Epithelial cell of alveolus of lung (primary cell): ENCODE data around the gene WDR47. TPM values are rescaled to one million over a fixed set of nuclear protein-coding genes. Genes with fewer than 3 reads are reported as not detected.

Experiments used
- total RNA-seq: library from RNA; depleted of rRNA; stranded (reverse); fragments of >200 nt; gene quantifications from 2 replicates; pipeline ENCODE4 v1.2.1, GENCODE V29; 2015

The WDR47 gene
- 7.7 and 10.2 TPM in 2 replicates for total RNA-seq

GRCh38 chr1:109041621-109042468, at the start of gene WDR47:
TSS of gene WDR47 (minus strand) at chr1:109042102. CDS start at chr1:109023512, 18,590 bp downstream.

GRCh38 chr1:109090196-109091077, 48.5 kb upstream of the WDR47 start, which contains the start of gene TMEM167B:
TSS of gene TMEM167B (plus strand) at chr1:109090764. CDS start at chr1:109090873, 109 bp downstream.

GRCh38 chr1:109075531-109076490, 33.9 kb upstream of the WDR47 start, which contains the start of gene TAF13:
TSS of gene TAF13 (minus strand) at chr1:109076003. CDS start at chr1:109075947, 56 bp downstream.

GRCh38 chr1:108963052-108963686, 78.7 kb downstream of the WDR47 start, which contains the start of gene CLCC1:
TSS of gene CLCC1 (minus strand) at chr1:108963484. CDS start at chr1:108950437, 13,047 bp downstream.

Other genes with a start within 250 kb of the WDR47 start
- gene AKNAD1, start 185.0 kb downstream of the WDR47 start, total RNA-seq: 0.78 TPM in 1 of 2 replicates, not detected in the other
- gene GPSM2, start 165.1 kb downstream of the WDR47 start, total RNA-seq: 21.1 and 31.3 TPM in 2 replicates
- 15.5 and 16.3 TPM in 2 replicates for gene CLCC1, start 78.6 kb downstream of the WDR47 start, total RNA-seq
- gene TAF13, start 33.9 kb upstream of the WDR47 start, total RNA-seq: 37.8 and 39.0 TPM in 2 replicates
- 21.1 and 25.4 TPM in 2 replicates for gene TMEM167B, start 48.7 kb upstream of the WDR47 start, total RNA-seq
- 0.13 and 0.48 TPM in 2 replicates for gene ELAPOR1, start 72.0 kb upstream of the WDR47 start, total RNA-seq
- 183 and 298 TPM in 2 replicates for gene SARS1, start 171.8 kb upstream of the WDR47 start, total RNA-seq
- gene CELSR2, start 207.4 kb upstream of the WDR47 start, total RNA-seq: 1.8 and 7.7 TPM in 2 replicates
- 16.8 and 31.3 TPM in 2 replicates for gene PSRC1, start 241.0 kb upstream of the WDR47 start, total RNA-seq